Spleen (tissue), 11 donors: ENCODE data around the gene ATP1A4. TPM values are rescaled to one million over a fixed set of nuclear protein-coding genes. Genes with fewer than 3 reads are reported as not detected.

Experiments
- DNase-seq: peaks from one replicate; pipeline ENCODE4 v3.0.0-alpha.2; 2020
- H3K27ac ChIP-seq, 8 donors: fragments of 200-600 bp; sonication (generic) in 7 of 8; 1 replicate in 4 of 8; 2 replicates in 4 of 8; pipeline versions ENCODE4 v1.5.0 to v1.8.0; 2016 to 2021; ENCODE audit warnings: inconsistent platforms in 4 of 8, mild to moderate bottlenecking in 4 of 8, moderate library complexity in 1 of 8
- H3K27me3 ChIP-seq, 7 donors: fragments of 200-600 bp; sonication (generic) in 6 of 7; replicated peaks in 1 of 7; 1 replicate in 4 of 7; 2 replicates in 3 of 7; pipeline versions ENCODE4 v1.5.0 to v1.8.0; 2016 to 2021; ENCODE audit warnings: inconsistent platforms in 3 of 7, mild to moderate bottlenecking in 1 of 7
- H3K36me3 ChIP-seq, 6 donors: fragments of 200-600 bp; sonication (generic) in 5 of 6; 1 replicate in 4 of 6; 2 replicates in 2 of 6; pipeline versions ENCODE4 v1.5.0 to v1.8.0; 2016 to 2021; ENCODE audit warnings: inconsistent platforms in 2 of 6
- H3K4me1 ChIP-seq, 6 donors: fragments of 200-600 bp; sonication (generic) in 5 of 6; 1 replicate in 3 of 6; 2 replicates in 3 of 6; pipeline versions ENCODE4 v1.5.0 to v1.8.0; 2016 to 2021; ENCODE audit warnings: inconsistent platforms in 3 of 6
- H3K4me3 ChIP-seq, 8 donors: fragments of 200-600 bp; sonication (generic) in 7 of 8; 1 replicate in 4 of 8; 2 replicates in 4 of 8; pipeline versions ENCODE4 v1.5.0 to v1.8.0; 2016 to 2021; ENCODE audit warnings: inconsistent platforms in 4 of 8, mild to moderate bottlenecking in 4 of 8, moderate library complexity in 2 of 8
- H3K9me3 ChIP-seq, 8 donors: fragments of 200-600 bp; sonication (generic) in 7 of 8; 1 replicate in 4 of 8; 2 replicates in 4 of 8; pipeline versions ENCODE4 v1.5.0 to v1.8.0; 2016 to 2021; ENCODE audit warnings: inconsistent platforms in 4 of 8
- CTCF ChIP-seq, 11 experiments: fragments of 200-600 bp in 7 of 11; fragments of 450-650 bp in 4 of 11; sonication (generic) in 4 of 11; IDR thresholded peaks in 8 of 11; conservative IDR thresholded peaks in 3 of 11; 1 replicate in 7 of 11; 2 replicates in 4 of 11; pipeline versions ENCODE4 v1.4.0 to v1.8.0; 2016 to 2021; ENCODE audit warnings: antibody characterized with exemption in 11 of 11, inconsistent platforms in 4 of 11, mild to moderate bottlenecking in 1 of 11
- POLR2A ChIP-seq, 3 donors: fragments of 450-650 bp; IDR thresholded peaks; one replicate each; pipeline ENCODE4 v1.5.1; 2017; ENCODE audit warnings: antibody characterized with exemption in 3 of 3, mild to moderate bottlenecking in 1 of 3
- POLR2AphosphoS5 ChIP-seq, 3 donors: sonication (generic); formaldehyde crosslinking; IDR thresholded peaks; one replicate each; pipeline ENCODE4 v1.5.1; 2017; ENCODE audit warnings: antibody characterized with exemption in 3 of 3
- WGBS, 5 donors: extraction: QIAGEN DNeasy Blood & Tissue Kit in 3 of 5; methylation state at CpG; one replicate each; pipeline versions ENCODE4 v1.1.5 to v1.1.7; 2013 to 2018; 5-methylcytosine and 5-hydroxymethylcytosine counted together
- intact Hi-C: fragments of 100-400 bp; cut with DNase I; formaldehyde crosslinking; loops from one replicate; pipeline ENCODE4 v1.15.0; 2023; ENCODE audit warnings: low total_unique reads
- polyA plus RNA-seq, 3 donors: library from polyadenylated mRNA; stranded (reverse); fragments of 200-250 nt; gene quantifications; one replicate each; pipeline ENCODE4 v1.2.1, GENCODE V29; 2013
- total RNA-seq, 7 donors: library from RNA; depleted of rRNA in 3 of 7; stranded (reverse); fragments of >200 nt in 3 of 7; fragmentation: NEBNext Ultra II Directional in 4 of 7; extraction: Animal tissue kit (Norgen Biotek cat#: 25700) in 4 of 7; gene quantifications; one replicate each; pipeline versions ENCODE4 v1.1.0 to v1.2.1, GENCODE V29; 2016 to 2021
- donor health status: healthy with polysubstance abuse.
- donor health status: DM: no; HTN: no; CAD: no; lungs with moderate emphysema.
- donor health status: DM: no; HTN: no; CAD: no.
- donor health status: Bipolar disorder and iron deficiency.
- donor health status: healthy.
- donor health status: DM: no; HTN: no; CAD: no.
- donor health status: DM: yes; HTN: yes; CAD: no.

The ATP1A4 gene
- total and polyA plus RNA-seq, 10 donors: 0.70 to 2.9 (median 0.95) TPM; not detected in 2

- intact Hi-C loops: loop anchor here (5.0 to 10.0 kb wide), 3 partner anchors 80 to 183 kb away; partner anchors contain the start of gene PEX19
- Histone ChIP-seq H3K27me3 (peaks cover 0 to 2% (median 0%) of the 10 kb centered on the region in 7 donors), H3K9me3 (no peaks in the 10 kb centered on the region), H3K36me3 (no peaks in the 10 kb centered on the region), H3K4me1 (peaks cover 6 to 54% (median 28%) of the 10 kb centered on the region in 6 donors), H3K4me3 (no peak overlapping the region), H3K27ac (peak overlapping the region in 5 of 8 donors; percentile 20 to 47 (median 31))
- no peak for DNase-seq
- 64 to 74% (median 66%) methylated on average over 3 of the region's 3 CpGs for whole genome bisulfite sequencing, 5 donors
- no peak for TF ChIP-seq POLR2AphosphoS5 (IDR thresholded peaks at IDR 0.05)
- no peak for TF ChIP-seq CTCF (IDR thresholded peaks at IDR 0.05 in 8 of 11, conservative IDR thresholded peaks at IDR 0.05 in 3 of 11)
- TF ChIP-seq POLR2A (IDR thresholded peaks at IDR 0.05): no peak
Observed at GRCh38 chr1:160104486-160104885, 46.9 kb upstream of the ATP1A4 start.

GRCh38 chr1:160105155-160105554, 46.2 kb upstream of the ATP1A4 start:
- H3K36me3 ChIP-seq: no peaks in the 10 kb centered on the region
- H3K4me1 ChIP-seq: peaks cover 6 to 49% (median 25%) of the 10 kb centered on the region in 6 donors
- WGBS, 5 donors: 92 to 96% (median 95%) methylated on average over 5 of the region's 5 CpGs
- no peak for TF ChIP-seq CTCF (IDR thresholded peaks at IDR 0.05 in 8 of 11, conservative IDR thresholded peaks at IDR 0.05 in 3 of 11)
- no peak for TF ChIP-seq POLR2A (IDR thresholded peaks at IDR 0.05)
- no peak for TF ChIP-seq POLR2AphosphoS5 (IDR thresholded peaks at IDR 0.05)
- H3K4me3 ChIP-seq: no peak overlapping the region
- DNase-seq: no peak
- H3K9me3 ChIP-seq: no peaks in the 10 kb centered on the region
- peaks cover 0 to 5% (median 0%) of the 10 kb centered on the region in 7 donors for H3K27me3 ChIP-seq
- peak overlapping the region in 5 of 8 donors; percentile 20 to 47 (median 31) for H3K27ac ChIP-seq
- intact Hi-C loops: loop anchor here (10.0 kb wide), 2 partner anchors 80 to 150 kb away; no protein-coding TSS in a partner anchor

DNA sequence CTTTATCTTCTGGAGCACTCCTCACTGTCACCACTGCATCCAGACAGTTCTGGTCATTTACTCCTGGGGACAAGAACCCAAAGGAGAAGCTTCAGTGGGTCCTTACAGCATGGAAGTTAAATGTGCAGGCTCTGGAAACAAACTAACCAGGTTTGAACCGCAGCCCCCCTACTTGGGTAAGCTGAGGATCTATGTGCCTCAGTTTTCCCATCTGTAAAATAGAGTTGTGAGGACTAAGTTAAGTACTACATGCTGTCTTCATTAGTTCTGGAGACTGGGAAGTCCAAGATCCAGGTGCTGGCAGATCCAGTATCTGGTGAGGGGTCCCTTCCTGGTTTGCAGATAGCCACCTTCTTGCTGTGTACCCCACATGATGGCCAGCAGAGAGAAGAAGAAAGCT, 43.9 kb upstream of the ATP1A4 start:
- WGBS, 5 donors: 88 to 100% (median 92%) methylated on average over 1 of the region's 1 CpG
- H3K27me3 ChIP-seq: peaks cover 0 to 8% (median 0%) of the 10 kb centered on the region in 7 donors
- H3K27ac ChIP-seq: no peak overlapping the region
- intact Hi-C loops: loop anchor here (10.0 kb wide), 2 partner anchors 77 to 147 kb away; no protein-coding TSS in a partner anchor
- H3K4me1 ChIP-seq: peaks cover 0 to 30% (median 10%) of the 10 kb centered on the region in 6 donors
- no peaks in the 10 kb centered on the region for H3K9me3 ChIP-seq
- no peaks in the 10 kb centered on the region for H3K36me3 ChIP-seq
- DNase-seq: no peak
- TF ChIP-seq POLR2AphosphoS5 (IDR thresholded peaks at IDR 0.05): no peak
- H3K4me3 ChIP-seq: no peak overlapping the region

- peaks cover 0 to 8% (median 0%) of the 10 kb centered on the region in 7 donors for H3K27me3 ChIP-seq
- WGBS, 5 donors: 54 to 79% (median 64%) methylated on average over 4 to 6 of the region's 6 CpGs
- H3K27ac ChIP-seq: no peak overlapping the region
- peak in 10 of 11 experiments; percentile 6 to 62 (median 49) for TF ChIP-seq CTCF (IDR thresholded peaks at IDR 0.05 in 8 of 11, conservative IDR thresholded peaks at IDR 0.05 in 3 of 11)
- TF ChIP-seq POLR2AphosphoS5 (IDR thresholded peaks at IDR 0.05): no peak
- DNase-seq: no peak
- H3K9me3 ChIP-seq: no peaks in the 10 kb centered on the region
- intact Hi-C loops: loop anchor here (10.0 kb wide), 2 partner anchors 76 to 146 kb away; no protein-coding TSS in a partner anchor
- H3K36me3 ChIP-seq: no peaks in the 10 kb centered on the region
- H3K4me1 ChIP-seq: peaks cover 0 to 14% (median 5%) of the 10 kb centered on the region in 6 donors
- H3K4me3 ChIP-seq: no peak overlapping the region
Observed at GRCh38 chr1:160108888-160109662, 42.3 kb upstream of the ATP1A4 start.
